ENCODE data around the gene ITSN2.
A peak's percentile ranks its signal among the peaks of the same experiment; 100 is the strongest.

ITSN2 gene

DNA sequence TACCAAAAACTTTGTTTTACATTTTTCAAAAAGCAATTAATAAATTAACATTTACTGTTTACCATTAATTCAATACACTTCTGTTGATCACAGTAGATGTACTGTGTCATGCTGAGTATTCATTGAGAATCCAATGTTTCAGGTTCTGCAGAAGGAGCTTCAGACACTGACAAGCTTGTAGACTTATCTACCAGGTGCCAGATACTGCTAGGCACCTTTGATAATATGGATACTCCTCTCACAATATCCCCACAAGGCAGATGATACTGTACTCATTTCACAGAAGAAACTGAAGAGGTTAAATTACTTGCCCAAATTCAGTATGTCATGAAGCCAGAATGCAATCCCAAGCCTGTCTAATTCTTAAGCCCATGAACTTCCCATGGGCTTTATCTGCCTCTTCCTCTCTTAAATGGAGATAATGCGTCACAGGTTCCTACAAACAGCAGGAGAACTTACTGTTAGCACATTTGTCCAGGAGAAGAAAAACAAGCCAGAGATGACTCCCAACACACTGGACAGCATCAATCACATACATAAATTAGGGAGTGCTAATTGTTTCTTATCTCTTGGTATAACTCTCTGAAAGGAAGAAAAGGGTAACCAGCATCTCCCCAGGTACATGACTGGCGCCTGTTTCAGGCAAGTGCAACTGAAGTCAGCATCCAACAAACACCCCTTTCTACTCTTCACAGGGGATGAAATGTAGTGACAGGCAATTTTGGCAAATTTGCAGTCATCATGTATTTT is 27.4 kb downstream of the ITSN2 start:
- DNase-seq = no peak

DNA sequence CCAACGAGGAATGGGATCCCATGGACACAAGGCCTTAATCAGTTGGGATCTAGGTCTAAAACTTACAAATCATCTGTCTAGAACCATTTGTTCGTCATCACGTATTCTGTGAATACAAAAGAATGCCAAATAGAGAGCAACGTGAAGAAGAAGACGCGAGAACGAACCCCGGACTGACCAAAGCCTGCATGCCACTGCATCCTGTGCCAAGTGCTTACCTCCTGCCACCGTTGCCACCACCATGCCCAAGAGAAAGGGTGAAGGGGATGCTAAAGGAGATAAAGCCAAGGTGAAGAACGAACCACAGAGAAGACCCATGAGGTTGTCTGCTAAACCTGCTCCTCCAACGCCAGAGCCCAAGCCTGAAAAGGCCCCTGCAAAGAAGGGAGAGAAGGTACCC is 30.2 kb downstream of the ITSN2 start:
- DNase-seq = no peak

- DNase-seq = peak; percentile 60 to 61
Observed at GRCh38 chr2:24329700-24330099, 30.6 kb downstream of the ITSN2 start.

GRCh38 chr2:24328010-24328409 is 32.3 kb downstream of the ITSN2 start:
- peak in 1 of 2 donors; percentile 20 for DNase-seq

- no peak for DNase-seq
Observed at GRCh38 chr2:24317491-24317920, 42.8 kb downstream of the ITSN2 start.

- DNase-seq = no peak
Observed at GRCh38 chr2:24315669-24316068, 44.7 kb downstream of the ITSN2 start.

DNA sequence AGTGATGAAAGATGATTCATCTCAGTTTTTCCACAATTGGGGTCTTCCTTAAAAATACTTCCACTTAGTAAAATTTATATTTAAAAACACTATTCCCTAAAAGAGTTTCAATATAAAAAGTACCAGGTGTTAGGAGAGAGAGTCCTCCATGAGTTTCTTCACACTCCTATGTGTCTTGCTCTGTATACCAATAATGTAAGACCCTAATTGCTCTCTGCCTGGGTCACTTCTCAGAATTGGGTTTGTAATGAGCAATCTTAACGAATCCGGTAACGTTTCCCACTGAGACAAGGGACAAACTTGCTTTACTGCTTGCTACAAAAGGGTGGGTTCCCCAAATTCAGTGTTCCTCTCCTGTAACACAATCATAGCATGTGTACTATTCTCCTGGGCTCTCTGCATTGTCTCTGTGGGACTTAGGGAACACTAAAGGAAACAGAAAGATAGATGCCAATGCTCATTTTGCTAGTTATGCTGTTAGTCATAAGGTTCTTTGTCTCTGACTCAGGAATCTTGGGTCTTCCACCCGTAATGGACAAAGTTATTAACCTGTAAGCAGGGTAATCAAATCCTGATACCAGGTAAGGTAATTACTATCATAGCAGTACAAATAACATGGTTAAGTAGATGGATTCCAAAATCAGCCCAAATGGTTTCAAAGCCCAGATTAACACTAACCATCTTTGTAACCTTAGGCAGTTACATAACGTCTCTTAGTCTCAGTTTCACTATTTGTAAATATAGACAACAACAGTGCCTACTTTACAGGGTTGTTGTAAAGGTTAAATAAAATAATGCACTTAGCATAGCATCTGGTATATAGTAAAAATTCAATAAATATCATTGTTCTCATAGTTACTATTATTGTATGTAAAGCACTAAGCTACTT is 46.3 kb downstream of the ITSN2 start:
- no peak for DNase-seq

- DNase-seq = no peak
Observed at GRCh38 chr2:24307961-24308360, 52.4 kb downstream of the ITSN2 start.

DNA sequence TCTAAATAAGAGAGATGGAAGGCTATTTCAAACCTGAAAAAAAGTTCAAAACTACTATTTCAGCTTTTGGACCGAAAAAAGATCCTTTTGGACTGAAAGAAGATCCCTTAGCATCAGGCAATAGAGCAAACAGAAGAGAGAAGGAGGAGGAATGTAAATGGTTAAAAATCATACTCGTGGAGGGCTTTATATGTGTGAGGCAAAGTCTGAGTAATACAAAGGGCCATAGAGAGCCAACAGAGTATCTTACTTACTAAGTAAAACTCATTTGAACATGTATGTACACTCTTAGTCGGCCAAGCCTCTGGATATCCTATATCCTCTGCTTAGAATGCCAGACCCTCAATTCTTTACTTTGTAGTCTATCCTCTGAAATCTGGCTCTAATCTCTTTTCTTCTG is 55.7 kb downstream of the ITSN2 start:
- no peak for DNase-seq

GRCh38 chr2:24304098-24304497 is 56.2 kb downstream of the ITSN2 start:
- DNase-seq = no peak

- no peak for DNase-seq
Observed at GRCh38 chr2:24301599-24301998, 58.7 kb downstream of the ITSN2 start.

GRCh38 chr2:24297663-24298062 is 62.7 kb downstream of the ITSN2 start:
- DNase-seq = no peak

DNA sequence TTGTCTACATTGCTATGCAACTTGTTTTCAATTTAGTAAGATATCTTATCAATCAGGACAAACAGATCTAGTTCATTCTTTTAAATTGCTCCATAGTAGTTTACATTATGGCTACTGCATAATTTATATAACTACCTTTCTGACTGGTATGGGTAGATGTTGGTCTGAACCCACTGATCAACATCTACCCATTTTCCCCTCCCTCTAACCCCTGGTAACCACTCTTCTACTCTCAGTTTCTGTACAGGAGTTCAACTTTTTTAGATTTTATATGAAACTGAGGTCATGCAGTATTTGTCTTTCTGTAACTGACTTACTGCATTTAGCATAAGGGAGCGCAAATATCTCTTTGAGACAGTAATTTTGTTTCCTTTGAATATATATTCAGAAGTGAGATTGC is 73.2 kb downstream of the ITSN2 start:
- no peak for DNase-seq

DNA sequence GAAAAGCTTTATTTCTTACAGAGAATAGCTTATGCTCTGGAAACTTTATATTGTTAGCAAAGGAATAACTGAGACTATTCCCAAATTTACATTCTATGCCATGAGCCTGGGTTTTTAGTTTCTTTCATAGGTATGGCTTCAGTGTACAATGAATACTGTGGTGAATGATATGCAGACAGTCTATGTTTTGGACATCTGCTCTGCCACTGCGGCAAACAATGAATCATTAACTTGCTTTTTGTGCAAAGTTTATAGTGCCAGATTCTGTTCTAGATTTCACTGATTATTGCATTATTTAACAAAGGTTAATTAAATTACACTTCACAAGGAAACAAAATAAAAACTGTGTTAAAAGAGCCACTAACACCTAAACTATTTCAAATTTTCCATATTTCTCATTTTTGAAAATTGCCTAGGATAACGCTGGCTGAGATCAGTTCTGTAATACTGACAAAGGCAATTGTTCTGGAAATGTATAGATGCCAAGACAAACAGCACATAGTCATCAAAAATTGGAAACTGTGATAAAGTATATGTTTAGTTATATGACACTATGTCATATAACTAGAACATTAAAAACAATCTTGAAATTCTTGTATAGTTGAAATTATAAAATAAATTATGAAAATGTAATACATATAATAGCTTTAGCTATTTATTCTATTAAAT is 74.7 kb downstream of the ITSN2 start:
- no peak for DNase-seq

- no peak for DNase-seq
Observed at GRCh38 chr2:24280645-24281044, 79.7 kb downstream of the ITSN2 start.

- no peak for DNase-seq
Observed at GRCh38 chr2:24280161-24280560, 80.2 kb downstream of the ITSN2 start.

DNA sequence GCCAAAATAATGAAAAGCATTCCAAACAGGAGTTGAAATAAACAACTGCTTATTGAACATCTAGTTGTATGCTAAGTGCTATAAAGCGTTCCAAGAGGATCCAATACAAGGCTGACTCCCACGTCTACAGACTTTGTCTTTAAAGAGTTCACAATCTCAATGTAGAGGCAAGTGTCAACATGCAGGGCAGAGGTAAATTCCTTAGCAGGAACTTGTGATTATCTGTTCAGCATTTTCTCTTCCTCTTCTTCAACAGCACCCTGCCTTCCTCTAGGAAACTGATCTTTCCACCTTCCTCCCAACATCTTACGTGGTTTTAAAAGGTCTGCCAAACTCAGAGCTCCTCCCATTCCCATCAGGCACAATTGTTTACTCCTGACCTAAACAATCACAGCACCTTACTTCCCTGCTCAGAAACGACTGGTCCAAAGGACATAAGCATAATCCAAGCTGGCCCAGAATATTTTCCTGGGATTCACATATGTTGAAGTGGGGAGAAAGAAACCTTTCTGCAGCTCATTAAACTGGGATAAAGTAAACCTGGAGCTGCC is 83.9 kb downstream of the ITSN2 start:
- DNase-seq = peak; percentile 15 to 50

DNA sequence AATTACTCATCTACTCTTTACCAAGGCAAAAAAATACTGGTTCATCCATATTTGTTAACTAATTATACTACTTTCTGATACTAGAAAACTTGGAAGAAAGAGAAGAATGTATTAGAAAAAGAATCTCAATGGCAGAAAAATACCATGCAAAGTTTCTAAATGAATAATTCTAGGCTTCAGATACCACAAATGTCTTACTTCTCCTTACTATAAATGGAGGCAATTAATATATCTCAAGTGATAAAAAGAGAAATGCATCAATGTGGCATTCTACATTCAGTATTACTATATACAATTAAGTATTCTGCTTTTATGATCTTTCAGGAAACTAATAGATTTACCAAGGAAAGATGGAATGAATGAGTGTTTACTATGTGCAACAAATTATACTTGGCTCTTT is 85.5 kb downstream of the ITSN2 start:
- DNase-seq = no peak

- DNase-seq = no peak
Observed at GRCh38 chr2:24273598-24273997, 86.7 kb downstream of the ITSN2 start.

DNA sequence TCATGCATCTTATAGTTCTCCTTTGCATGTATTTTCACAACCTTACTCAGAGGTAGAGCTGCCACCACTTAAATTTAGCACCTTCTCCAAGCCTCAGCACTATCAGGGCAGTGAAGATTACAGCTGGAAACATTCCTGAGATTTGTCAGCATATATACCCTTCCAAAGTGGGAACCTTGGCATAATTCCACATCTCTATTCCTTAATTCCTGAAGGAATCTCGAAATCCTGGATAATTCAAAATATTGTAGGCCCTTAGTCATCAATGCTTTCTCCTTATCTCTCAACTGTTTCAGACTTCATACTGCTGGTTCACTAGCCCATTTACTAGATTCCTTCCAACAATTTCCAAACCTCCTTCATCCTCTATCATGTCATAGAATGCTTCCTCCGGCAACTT is 87.4 kb downstream of the ITSN2 start:
- DNase-seq = no peak

- no peak for DNase-seq
Observed at GRCh38 chr2:24272161-24272802, 88.1 kb downstream of the ITSN2 start.

DNA sequence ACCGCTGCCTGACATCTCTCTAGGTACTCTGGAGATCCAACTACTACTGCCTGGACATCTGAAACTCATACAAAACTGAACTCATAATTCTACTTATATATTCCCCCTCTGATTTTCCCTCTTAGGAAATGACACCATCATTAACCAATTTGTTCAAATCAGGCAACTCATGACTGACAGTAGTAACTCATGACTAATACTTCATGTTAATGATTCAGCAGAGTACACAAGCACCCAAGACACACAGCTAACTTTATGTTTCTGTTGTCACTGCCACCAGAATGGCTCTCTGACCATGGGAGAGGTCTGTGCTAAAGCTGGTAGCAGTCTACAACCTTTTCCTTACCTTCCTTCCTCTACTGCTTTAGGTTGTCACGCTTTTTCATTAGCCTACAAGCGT is 91.1 kb downstream of the ITSN2 start:
- peak; percentile 46 to 87 for DNase-seq

- DNase-seq = no peak
Observed at GRCh38 chr2:24265212-24265611, 95.1 kb downstream of the ITSN2 start.
